GM10248 (cell line): ENCODE data around the gene SEMA4G.
"Not testable (repeated sequence)": the region's sequence is repeated elsewhere in the genome, so short reads cannot be mapped to it uniquely, and the experiment has no call there.

ENCODE experiments used
- CTCF ChIA-PET: fragments of 300-600 bp; sonication (Branson Sonifier 250); formaldehyde crosslinking; extraction: SDS; loops from one replicate; lab custom pipeline; 2021; ENCODE audit warnings: antibody characterized with exemption; lab: Yijun Ruan, JAX
- POLR2A ChIA-PET: fragments of 350-650 bp; sonication (Branson Sonifier 250); formaldehyde crosslinking; extraction: SDS; loops from one replicate; lab custom pipeline; 2020; ENCODE audit warnings: antibody characterized with exemption; lab: Yijun Ruan, JAX
- DNase-seq: peaks from one replicate; pipeline ENCODE4 v3.0.0; 2012; ENCODE audit errors: extremely low spot score
- CTCF ChIP-seq: IDR thresholded peaks from 2 replicates; pipeline ENCODE4 v1.5.1; 2012; ENCODE audit warnings: mild to moderate bottlenecking, low read depth; ENCODE audit errors: extremely low read depth, missing control alignments, control extremely low read depth

Gene SEMA4G

GRCh38 chr10:100972904-100973535 lies 3.7 kb downstream of the SEMA4G start:
- ChIA-PET CTCF (interaction anchor here (1.1 to 2.6 kb wide), 4 partner anchors 9 to 41 kb away, joined by 3 to 10 read pairs (median 7); no protein-coding TSS in a partner anchor), POLR2A (interaction anchor here (0.7 kb wide), 1 partner anchor 1139 kb away, joined by 3 read pairs; no protein-coding TSS in a partner anchor)
- no peak for DNase-seq
- no peak for TF ChIP-seq CTCF

GRCh38 chr10:100975397-100975796 lies 6.1 kb downstream of the SEMA4G start:
- POLR2A ChIA-PET, result not testable (repeated sequence)

GRCh38 chr10:100976906-100977305 lies 7.6 kb downstream of the SEMA4G start:
- CTCF ChIA-PET, result interaction anchor here (0.9 to 1.4 kb wide), 4 partner anchors 19 to 73 kb away, joined by 3 to 4 read pairs (median 3); no protein-coding TSS in a partner anchor
- POLR2A ChIA-PET, result no interaction called here
- no peak for DNase-seq
- no peak for TF ChIP-seq CTCF

More at GRCh38 chr10:100975397-100975796, 6.1 kb downstream of the SEMA4G start:
- not testable (repeated sequence) for DNase-seq
- CTCF ChIA-PET, result interaction anchor here (1.2 to 1.6 kb wide), 3 partner anchors 10 to 23 kb away, joined by 3 to 4 read pairs (median 3); no protein-coding TSS in a partner anchor

GRCh38 chr10:100977436-100977835 lies 8.1 kb downstream of the SEMA4G start:
- ChIA-PET POLR2A (no interaction called here), CTCF (interaction anchor here (0.9 to 2.4 kb wide), 4 partner anchors 21 to 73 kb away, joined by 3 to 6 read pairs (median 4); partner anchors contain the start of gene LZTS2)
- no peak for DNase-seq
- TF ChIP-seq CTCF, result no peak

GRCh38 chr10:100978121-100978900 lies 9.0 kb downstream of the SEMA4G start:
- ChIA-PET CTCF (interaction anchor here (2.4 kb wide), 1 partner anchor 21 kb away, joined by 6 read pairs; the partner anchor contains the start of gene LZTS2), POLR2A (no interaction called here)
- TF ChIP-seq CTCF, result no peak
- DNase-seq, result no peak

- ChIA-PET CTCF (interaction anchor here (2.4 kb wide), 1 partner anchor 21 kb away, joined by 6 read pairs; the partner anchor contains the start of gene LZTS2), POLR2A (no interaction called here)
- DNase-seq, result no peak
- TF ChIP-seq CTCF, result no peak
These were observed 9.5 kb downstream of the SEMA4G start for GRCh38 chr10:100978901-100979195.
